Neutrophil (primary cell): ENCODE measurements around the gene ELAC1.
"Not testable (repeated sequence)": the region's sequence is repeated elsewhere in the genome, so short reads cannot be mapped to it uniquely, and the experiment has no call there.

Source experiments
- H3K27ac ChIP-seq: fragments of 200-600 bp; sonication (generic); 2 replicates; pipeline ENCODE4 v1.5.1; 2016; ENCODE audit warnings: mild to moderate bottlenecking, moderate library complexity
- H3K27me3 ChIP-seq: fragments of 200-600 bp; sonication (generic); 2 replicates; pipeline ENCODE4 v1.6.0; 2016; ENCODE audit warnings: mild to moderate bottlenecking
- H3K36me3 ChIP-seq: fragments of 200-600 bp; sonication (generic); 2 replicates; pipeline ENCODE4 v1.5.1; 2017
- H3K4me1 ChIP-seq, 2 experiments: fragments of 200-600 bp in 1 of 2; sonication (generic) in 1 of 2; 1 replicate in 1 of 2; 2 replicates in 1 of 2; pipeline versions ENCODE4 v1.5.1 to v1.6.1; 2013 to 2016; ENCODE audit warnings: low read depth in 1 of 2, low read length in 1 of 2, mild to moderate bottlenecking in 1 of 2, moderate library complexity in 1 of 2; ENCODE audit not compliant: control insufficient read depth in 1 of 2, insufficient read depth in 1 of 2
- H3K4me3 ChIP-seq, 2 experiments: fragments of 200-600 bp in 1 of 2; sonication (generic) in 1 of 2; 1 replicate in 1 of 2; 2 replicates in 1 of 2; pipeline ENCODE4 v1.5.1; 2013 to 2016; ENCODE audit warnings: low read depth in 1 of 2, low read length in 1 of 2, mild to moderate bottlenecking in 1 of 2, moderate library complexity in 1 of 2
- H3K9me3 ChIP-seq: fragments of 200-600 bp; sonication (generic); 2 replicates; pipeline ENCODE4 v1.5.1; 2016
- TF ChIP-seq, protein P1 (sequence below): fragments of 200-600 bp; sonication (generic); IDR thresholded peaks from 2 replicates; pipeline ENCODE4 v1.5.1; 2016; ENCODE audit warnings: antibody characterized with exemption

Gene ELAC1

DNA sequence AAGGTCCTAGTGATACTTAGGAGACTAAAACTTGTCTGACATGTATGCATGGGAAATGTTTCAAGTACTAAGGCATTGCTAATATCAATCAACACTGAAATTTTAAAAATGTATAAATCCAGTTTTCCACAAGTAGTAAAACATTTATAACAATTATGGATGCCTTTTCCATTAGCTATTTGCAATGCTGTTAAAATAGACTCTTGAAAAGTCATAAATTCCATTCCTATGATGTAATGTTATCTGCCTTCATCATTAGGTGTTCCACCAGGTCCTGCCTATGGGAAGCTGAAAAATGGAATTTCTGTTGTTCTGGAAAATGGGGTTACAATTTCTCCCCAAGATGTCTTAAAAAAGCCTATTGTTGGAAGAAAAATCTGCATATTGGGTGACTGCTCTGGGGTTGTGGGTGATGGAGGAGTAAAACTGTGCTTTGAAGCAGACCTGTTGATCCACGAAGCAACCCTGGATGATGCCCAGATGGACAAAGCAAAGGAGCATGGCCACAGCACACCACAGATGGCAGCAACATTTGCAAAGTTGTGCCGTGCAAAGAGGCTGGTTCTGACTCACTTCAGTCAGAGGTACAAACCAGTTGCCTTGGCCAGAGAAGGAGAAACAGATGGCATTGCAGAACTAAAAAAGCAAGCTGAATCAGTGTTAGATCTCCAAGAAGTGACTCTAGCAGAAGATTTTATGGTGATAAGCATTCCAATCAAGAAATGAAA, 18.7 kb downstream of the ELAC1 start:
- Histone ChIP-seq H3K4me3 (no peak overlapping the region), H3K9me3 (no peaks in the 10 kb centered on the region), H3K27me3 (no peaks in the 10 kb centered on the region), H3K36me3 (peaks cover 3% of the 10 kb centered on the region), H3K4me1 (no peaks in the 10 kb centered on the region), H3K27ac (no peak overlapping the region)
- TF ChIP-seq, protein P1, sequence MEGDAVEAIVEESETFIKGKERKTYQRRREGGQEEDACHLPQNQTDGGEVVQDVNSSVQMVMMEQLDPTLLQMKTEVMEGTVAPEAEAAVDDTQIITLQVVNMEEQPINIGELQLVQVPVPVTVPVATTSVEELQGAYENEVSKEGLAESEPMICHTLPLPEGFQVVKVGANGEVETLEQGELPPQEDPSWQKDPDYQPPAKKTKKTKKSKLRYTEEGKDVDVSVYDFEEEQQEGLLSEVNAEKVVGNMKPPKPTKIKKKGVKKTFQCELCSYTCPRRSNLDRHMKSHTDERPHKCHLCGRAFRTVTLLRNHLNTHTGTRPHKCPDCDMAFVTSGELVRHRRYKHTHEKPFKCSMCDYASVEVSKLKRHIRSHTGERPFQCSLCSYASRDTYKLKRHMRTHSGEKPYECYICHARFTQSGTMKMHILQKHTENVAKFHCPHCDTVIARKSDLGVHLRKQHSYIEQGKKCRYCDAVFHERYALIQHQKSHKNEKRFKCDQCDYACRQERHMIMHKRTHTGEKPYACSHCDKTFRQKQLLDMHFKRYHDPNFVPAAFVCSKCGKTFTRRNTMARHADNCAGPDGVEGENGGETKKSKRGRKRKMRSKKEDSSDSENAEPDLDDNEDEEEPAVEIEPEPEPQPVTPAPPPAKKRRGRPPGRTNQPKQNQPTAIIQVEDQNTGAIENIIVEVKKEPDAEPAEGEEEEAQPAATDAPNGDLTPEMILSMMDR, result no peak

DNA sequence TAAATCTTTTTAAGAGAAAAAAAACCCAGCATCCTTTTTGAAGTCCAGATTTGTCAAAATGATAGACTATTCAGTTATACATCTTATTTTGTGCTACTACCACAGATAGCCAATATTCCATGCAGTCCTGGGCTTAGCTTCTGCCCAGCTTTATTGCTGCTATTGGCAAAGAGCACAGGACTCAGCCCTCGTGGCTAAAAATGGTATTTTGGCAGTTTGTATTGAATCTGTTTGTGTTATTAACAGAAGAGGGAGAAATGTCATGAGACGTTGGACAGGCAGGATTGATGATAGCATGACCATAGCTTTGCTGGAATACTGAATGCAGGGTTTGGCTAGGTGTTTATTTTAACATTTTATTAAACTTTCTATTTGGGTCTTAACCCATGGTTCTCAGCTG, 19.4 kb downstream of the ELAC1 start:
- Histone ChIP-seq H3K4me3 (no peak overlapping the region), H3K9me3 (no peaks in the 10 kb centered on the region), H3K27ac (no peak overlapping the region), H3K4me1 (no peaks in the 10 kb centered on the region), H3K27me3 (no peaks in the 10 kb centered on the region), H3K36me3 (peaks cover 3% of the 10 kb centered on the region)
- TF ChIP-seq, protein P1, result no peak

DNA sequence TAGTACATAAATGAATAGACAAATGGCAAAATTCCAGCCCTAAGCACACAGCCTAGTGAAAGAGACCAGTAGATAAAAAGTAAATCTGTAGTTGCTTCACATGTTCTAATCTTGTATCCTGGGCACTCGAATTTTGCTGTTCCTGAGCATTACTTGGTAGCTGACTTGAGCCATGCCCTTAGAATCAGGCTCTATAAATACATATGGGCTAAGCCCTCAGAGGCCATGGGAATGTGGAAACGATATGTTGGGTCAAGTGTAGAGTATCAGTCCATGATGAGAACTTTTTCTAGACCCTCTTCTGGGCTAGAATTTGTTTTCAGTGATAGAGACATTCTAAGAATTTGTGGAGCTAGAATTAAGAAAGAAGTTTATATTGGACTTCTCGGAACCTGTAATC, 21.9 kb downstream of the ELAC1 start:
- H3K27ac ChIP-seq, result no peak overlapping the region
- H3K36me3 ChIP-seq, result peaks cover 3% of the 10 kb centered on the region
- H3K4me1 ChIP-seq, result no peaks in the 10 kb centered on the region
- H3K9me3 ChIP-seq, result no peaks in the 10 kb centered on the region
- H3K4me3 ChIP-seq, result no peak overlapping the region
- H3K27me3 ChIP-seq, result no peaks in the 10 kb centered on the region
- TF ChIP-seq, protein P1, result no peak

DNA sequence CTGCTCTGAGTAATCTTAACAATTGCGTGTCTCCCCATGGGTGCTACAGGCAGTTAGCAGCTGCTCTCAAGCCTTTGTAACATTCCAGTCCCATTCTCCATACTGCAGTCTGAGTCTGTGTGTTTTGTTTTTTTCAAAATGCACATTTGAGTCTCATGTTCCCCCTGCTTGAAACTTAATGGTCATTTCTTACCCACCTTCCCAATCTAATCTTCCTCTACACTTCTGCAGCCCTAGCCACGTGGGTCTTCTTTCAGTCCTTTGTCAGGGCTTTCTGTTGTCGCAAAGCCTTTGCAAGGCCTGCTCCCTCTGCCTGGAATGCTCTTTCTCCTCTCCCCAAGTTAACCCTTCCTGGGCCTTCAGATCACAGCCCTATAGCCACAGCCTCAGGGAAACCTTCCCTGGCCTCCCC, 24.5 kb downstream of the ELAC1 start:
- Histone ChIP-seq H3K36me3 (no peaks in the 10 kb centered on the region), H3K27me3 (no peaks in the 10 kb centered on the region), H3K4me1 (no peaks in the 10 kb centered on the region), H3K27ac (no peak overlapping the region), H3K9me3 (no peaks in the 10 kb centered on the region), H3K4me3 (no peak overlapping the region)
- TF ChIP-seq, protein P1, result no peak

DNA sequence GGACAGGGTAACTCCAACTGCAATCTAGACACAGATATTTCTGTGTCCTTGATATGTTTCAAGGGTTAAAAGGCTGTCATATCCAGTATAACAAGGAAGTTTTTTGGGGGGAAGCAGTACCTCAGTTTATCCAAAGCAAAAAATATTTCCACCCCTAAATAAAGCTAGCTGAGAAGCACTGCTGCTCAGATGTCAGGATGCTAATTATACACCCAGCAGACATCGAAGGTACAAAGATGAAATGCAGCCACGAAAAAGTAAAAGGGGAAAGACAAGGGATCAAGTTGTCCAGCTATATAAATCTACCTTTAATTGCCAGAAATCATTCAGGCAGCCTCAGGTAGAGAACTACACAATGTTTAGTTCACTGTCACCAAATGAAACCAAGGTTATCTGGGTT, 26.2 kb downstream of the ELAC1 start:
- H3K4me1 ChIP-seq, result no peaks in the 10 kb centered on the region
- H3K9me3 ChIP-seq, result no peaks in the 10 kb centered on the region
- no peaks in the 10 kb centered on the region for H3K27me3 ChIP-seq
- H3K36me3 ChIP-seq, result no peaks in the 10 kb centered on the region
- H3K27ac ChIP-seq, result no peak overlapping the region
- H3K4me3 ChIP-seq, result no peak overlapping the region
- TF ChIP-seq, protein P1, result no peak

DNA sequence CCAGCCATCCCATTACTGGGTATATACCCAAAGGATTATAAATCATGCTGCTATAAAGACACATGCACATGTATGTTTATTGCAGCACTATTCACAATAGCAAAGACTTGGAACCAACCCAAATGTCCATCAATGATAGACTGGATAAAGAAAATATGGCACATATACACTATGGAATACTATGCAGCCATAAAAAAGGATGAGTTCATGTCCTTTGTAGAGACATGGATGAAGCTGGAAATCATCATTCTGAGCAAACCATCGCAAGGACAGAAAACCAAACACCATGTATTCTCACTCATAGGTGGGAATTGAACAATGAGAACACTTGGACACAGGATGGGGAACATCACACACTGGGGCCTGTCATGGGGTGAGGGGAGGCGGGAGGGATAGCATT, 35.3 kb downstream of the ELAC1 start:
- H3K27me3 ChIP-seq, H3K9me3 ChIP-seq, H3K4me3 ChIP-seq: not testable (repeated sequence)

More for the DNA sequence above, 35.3 kb downstream of the ELAC1 start:
- H3K36me3 ChIP-seq, H3K27ac ChIP-seq, H3K4me1 ChIP-seq: not testable (repeated sequence)
